Activated CD4-positive, CD25-positive, alpha-beta regulatory T cell (primary cell): ENCODE measurements around the gene PRRG3.

Experiments used
- DNase-seq, 4 experiments: peaks; one replicate each; lab custom pipeline; 2025; lab: John Stamatoyannopoulos, UW

The PRRG3 gene

GRCh38 chrX:151708821-151709220 lies 13.6 kb downstream of the PRRG3 start:
- no peak for DNase-seq

- DNase-seq: no peak
Observed at GRCh38 chrX:151710457-151710856, 15.2 kb downstream of the PRRG3 start.

- DNase-seq: no peak
Observed at GRCh38 chrX:151711154-151711553, 15.9 kb downstream of the PRRG3 start.

GRCh38 chrX:151711787-151712186 lies 16.5 kb downstream of the PRRG3 start:
- DNase-seq: no peak

- DNase-seq: no peak
Observed at GRCh38 chrX:151712253-151712652, 17.0 kb downstream of the PRRG3 start.

GRCh38 chrX:151713849-151714248 lies 18.6 kb downstream of the PRRG3 start:
- no peak for DNase-seq

GRCh38 chrX:151714362-151714761 lies 19.1 kb downstream of the PRRG3 start:
- no peak for DNase-seq

GRCh38 chrX:151715752-151716151 lies 20.5 kb downstream of the PRRG3 start, which contains the start of gene FATE1:
Gene FATE1 (plus strand): TSS chrX:151716035. CDS start chrX:151716120, 85 bp downstream.
- DNase-seq: no peak

- DNase-seq: no peak
Observed at GRCh38 chrX:151722241-151722846, 27.1 kb downstream of the PRRG3 start.

GRCh38 chrX:151723156-151723760 lies 28.0 kb downstream of the PRRG3 start:
- DNase-seq: no peak

GRCh38 chrX:151724563-151725337 lies 29.5 kb downstream of the PRRG3 start:
- no peak for DNase-seq

GRCh38 chrX:151725338-151725614 lies 30.0 kb downstream of the PRRG3 start:
- no peak for DNase-seq

- no peak for DNase-seq
Observed at GRCh38 chrX:151726751-151727150, 31.5 kb downstream of the PRRG3 start.

- no peak for DNase-seq
Observed at GRCh38 chrX:151727346-151727745, 32.1 kb downstream of the PRRG3 start.

GRCh38 chrX:151729056-151729725 lies 33.9 kb downstream of the PRRG3 start:
- DNase-seq: no peak

GRCh38 chrX:151734446-151734845 lies 39.2 kb downstream of the PRRG3 start, which contains the start of gene CNGA2:
Gene CNGA2 (plus strand): TSS chrX:151734746. CDS start chrX:151738484, 3,738 bp downstream.
- DNase-seq: no peak

GRCh38 chrX:151735219-151735618 lies 40.0 kb downstream of the PRRG3 start:
- no peak for DNase-seq

GRCh38 chrX:151736685-151737084 lies 41.4 kb downstream of the PRRG3 start:
- DNase-seq: no peak

GRCh38 chrX:151737494-151737893 lies 42.2 kb downstream of the PRRG3 start:
- DNase-seq: no peak

GRCh38 chrX:151738751-151739150 lies 43.5 kb downstream of the PRRG3 start:
- DNase-seq: no peak

- no peak for DNase-seq
Observed at GRCh38 chrX:151741606-151742005, 46.3 kb downstream of the PRRG3 start.

GRCh38 chrX:151742311-151742710 lies 47.1 kb downstream of the PRRG3 start:
- DNase-seq: no peak
